HEK293 (cell line): ENCODE results near the gene C8B.

Source experiments
- CTCF ChIP-seq: fragments of 450-650 bp; formaldehyde crosslinking; IDR thresholded peaks from 2 replicates; pipeline ENCODE4 v1.5.1; 2016; ENCODE audit warnings: missing biosample characterization, missing genetic modification characterization
- ELK4 ChIP-seq: IDR thresholded peaks from 2 replicates; pipeline ENCODE4 v1.6.1; 2011; ENCODE audit warnings: mild to moderate bottlenecking, low read depth, low read length, borderline replicate concordance
- PATZ1 ChIP-seq: fragments of 450-650 bp; formaldehyde crosslinking; IDR thresholded peaks from 2 replicates; pipeline ENCODE4 v1.5.1; 2016; ENCODE audit warnings: missing biosample characterization, missing genetic modification characterization
- REST ChIP-seq: fragments of 450-650 bp; formaldehyde crosslinking; IDR thresholded peaks from 2 replicates; pipeline ENCODE4 v1.5.1; 2016; ENCODE audit warnings: missing biosample characterization, missing genetic modification characterization
- ZNF175 ChIP-seq: fragments of 450-650 bp; formaldehyde crosslinking; IDR thresholded peaks from 2 replicates; pipeline ENCODE4 v1.5.1; 2016; ENCODE audit warnings: missing biosample characterization, missing genetic modification characterization
- ZNF501 ChIP-seq: fragments of 450-650 bp; formaldehyde crosslinking; IDR thresholded peaks from 2 replicates; pipeline ENCODE4 v1.5.1; 2016; ENCODE audit warnings: missing biosample characterization, missing genetic modification characterization
- ZNF521 ChIP-seq: fragments of 450-650 bp; formaldehyde crosslinking; IDR thresholded peaks from 2 replicates; pipeline ENCODE4 v1.5.1; 2017; ENCODE audit warnings: missing biosample characterization, mild to moderate bottlenecking, missing genetic modification characterization
- ZSCAN30 ChIP-seq: fragments of 450-650 bp; IDR thresholded peaks from 2 replicates; pipeline ENCODE4 v1.5.1; 2018; ENCODE audit warnings: missing biosample characterization, mild to moderate bottlenecking, missing genetic modification characterization, moderate library complexity

GRCh38 chr1:56912325-56912724, 53.5 kb downstream of the C8B start:
- TF ChIP-seq CTCF (tag by site-specific recombination) (no peak), PATZ1 (tag by site-specific recombination) (no peak), ELK4 (no peak), ZNF175 (tag by site-specific recombination) (no peak), REST (tag by site-specific recombination) (no peak), ZSCAN30 (no peak), ZNF501 (tag by site-specific recombination) (no peak), ZNF521 (tag by site-specific recombination) (no peak)
